ENCODE data around the gene CRADD. TPM values are rescaled to one million over a fixed set of nuclear protein-coding genes. Genes with fewer than 3 reads are reported as not detected.
A peak's percentile ranks its signal among the peaks of the same experiment; 100 is the strongest.

Gene CRADD
- total RNA-seq, 1 experiment from 2014 or later = 10.1 TPM

- no peaks in the 10 kb centered on the region for H3K36me3 Mint-ChIP-seq (ENCODE audit: insufficient read depth, unreplicated experiment)
- no peak overlapping the region for H3K4me3 Mint-ChIP-seq (ENCODE audit: low read depth, unreplicated experiment)
- H3K27me3 Mint-ChIP-seq (ENCODE audit: unreplicated experiment) = no peaks in the 10 kb centered on the region
- peaks cover 8% of the 10 kb centered on the region for H3K4me1 Mint-ChIP-seq (ENCODE audit: low read depth, unreplicated experiment)
- H3K9me3 Mint-ChIP-seq (ENCODE audit: low read depth, unreplicated experiment) = peaks cover 4% of the 10 kb centered on the region
- no peak for TF ChIP-seq CTCF (IDR thresholded peaks at IDR 0.05; ENCODE audit: unreplicated experiment)
- BruUV-seq (replicated peaks) = no TSS peak
- H3K27ac Mint-ChIP-seq (ENCODE audit: unreplicated experiment) = no peak overlapping the region
- CTCF ChIA-PET = interaction anchor here (0.5 to 0.9 kb wide), 2 partner anchors 15 to 275 kb away, joined by 3 read pairs; no protein-coding TSS in a partner anchor
- intact Hi-C loops (cut with micrococcal nuclease; ENCODE audit: unreplicated experiment) = no loop called here
- no peak for DNase-seq
Observed at GRCh38 chr12:93727195-93727811, 50.1 kb downstream of the CRADD start.

GRCh38 chr12:93727911-93728310 is 50.7 kb downstream of the CRADD start:
- H3K27ac Mint-ChIP-seq (ENCODE audit: unreplicated experiment) = no peak overlapping the region
- H3K4me3 Mint-ChIP-seq (ENCODE audit: low read depth, unreplicated experiment) = no peak overlapping the region
- H3K27me3 Mint-ChIP-seq (ENCODE audit: unreplicated experiment) = no peaks in the 10 kb centered on the region
- no peaks in the 10 kb centered on the region for H3K9me3 Mint-ChIP-seq (ENCODE audit: low read depth, unreplicated experiment)
- TF ChIP-seq CTCF (IDR thresholded peaks at IDR 0.05; ENCODE audit: unreplicated experiment) = no peak
- no peak for DNase-seq
- intact Hi-C loops (cut with micrococcal nuclease; ENCODE audit: unreplicated experiment) = no loop called here
- CTCF ChIA-PET = interaction anchor here (0.5 kb wide), 1 partner anchor 274 kb away, joined by 3 read pairs; no protein-coding TSS in a partner anchor
- H3K36me3 Mint-ChIP-seq (ENCODE audit: insufficient read depth, unreplicated experiment) = no peaks in the 10 kb centered on the region
- peaks cover 8% of the 10 kb centered on the region for H3K4me1 Mint-ChIP-seq (ENCODE audit: low read depth, unreplicated experiment)
- BruUV-seq (replicated peaks) = no TSS peak

GRCh38 chr12:93729934-93730333 is 52.8 kb downstream of the CRADD start:
- intact Hi-C loops (cut with micrococcal nuclease; ENCODE audit: unreplicated experiment) = no loop called here

GRCh38 chr12:93733358-93733757 is 56.2 kb downstream of the CRADD start:
- CTCF ChIA-PET = no interaction called here
- Mint-ChIP-seq H3K4me3 (ENCODE audit: low read depth, unreplicated experiment) (no peak overlapping the region), H3K27ac (ENCODE audit: unreplicated experiment) (no peak overlapping the region), H3K36me3 (ENCODE audit: insufficient read depth, unreplicated experiment) (no peaks in the 10 kb centered on the region), H3K9me3 (ENCODE audit: low read depth, unreplicated experiment) (no peaks in the 10 kb centered on the region), H3K27me3 (ENCODE audit: unreplicated experiment) (no peaks in the 10 kb centered on the region), H3K4me1 (ENCODE audit: low read depth, unreplicated experiment) (no peaks in the 10 kb centered on the region)
- intact Hi-C loops (cut with micrococcal nuclease; ENCODE audit: unreplicated experiment) = no loop called here
- BruUV-seq (replicated peaks) = no TSS peak
- DNase-seq = peak; percentile 25
- TF ChIP-seq CTCF (IDR thresholded peaks at IDR 0.05; ENCODE audit: unreplicated experiment) = no peak

More at GRCh38 chr12:93729934-93730333, 52.8 kb downstream of the CRADD start:
- no TSS peak for BruUV-seq (replicated peaks)
- no peak overlapping the region for H3K27ac Mint-ChIP-seq (ENCODE audit: unreplicated experiment)
- TF ChIP-seq CTCF (IDR thresholded peaks at IDR 0.05; ENCODE audit: unreplicated experiment) = no peak
- H3K4me3 Mint-ChIP-seq (ENCODE audit: low read depth, unreplicated experiment) = no peak overlapping the region
- no peaks in the 10 kb centered on the region for H3K9me3 Mint-ChIP-seq (ENCODE audit: low read depth, unreplicated experiment)
- no peaks in the 10 kb centered on the region for H3K27me3 Mint-ChIP-seq (ENCODE audit: unreplicated experiment)
- DNase-seq = no peak
- no peaks in the 10 kb centered on the region for H3K4me1 Mint-ChIP-seq (ENCODE audit: low read depth, unreplicated experiment)
- no peaks in the 10 kb centered on the region for H3K36me3 Mint-ChIP-seq (ENCODE audit: insufficient read depth, unreplicated experiment)
- CTCF ChIA-PET = interaction anchor here (1.4 kb wide), 1 partner anchor 29 kb away, joined by 3 read pairs; no protein-coding TSS in a partner anchor
